Stimulated activated naive CD8-positive, alpha-beta T cell treated with anti-CD3 and anti-CD28 coated beads, Interleukin-15, Interleukin-2, amounts not matched to agents 100 ng/mL and 50 ng/mL, for 24 hours (primary cell): Measurements from ENCODE around the gene SPOCK1.
"Not testable (repeated sequence)": the region's sequence is repeated elsewhere in the genome, so short reads cannot be mapped to it uniquely, and the experiment has no call there.

Source experiments
- H3K27ac Mint-ChIP-seq: one replicate; pipeline ENCODE4 v1.8.0; 2021; ENCODE audit warnings: mild to moderate bottlenecking, mixed read lengths
- H3K27me3 Mint-ChIP-seq: one replicate; pipeline ENCODE4 v1.8.0; 2021; ENCODE audit warnings: mixed read lengths
- H3K36me3 Mint-ChIP-seq: one replicate; pipeline ENCODE4 v1.8.0; 2021; ENCODE audit warnings: low read depth, mixed read lengths
- H3K4me1 Mint-ChIP-seq: one replicate; pipeline ENCODE4 v1.8.0; 2021; ENCODE audit warnings: low read depth, mixed read lengths
- H3K4me3 Mint-ChIP-seq: one replicate; pipeline ENCODE4 v1.8.0; 2021; ENCODE audit warnings: mild to moderate bottlenecking, mixed read lengths
- H3K9me3 Mint-ChIP-seq: one replicate; pipeline ENCODE4 v1.8.0; 2021; ENCODE audit warnings: mixed read lengths

Gene SPOCK1

GRCh38 chr5:137234973-137235943, 263.9 kb downstream of the SPOCK1 start:
- Mint-ChIP-seq H3K9me3 (no peaks in the 10 kb centered on the region), H3K27me3 (no peaks in the 10 kb centered on the region), H3K36me3 (no peaks in the 10 kb centered on the region), H3K27ac (no peak overlapping the region), H3K4me3 (no peak overlapping the region), H3K4me1 (no peaks in the 10 kb centered on the region)

- H3K27ac Mint-ChIP-seq, result no peak overlapping the region
- no peaks in the 10 kb centered on the region for H3K4me1 Mint-ChIP-seq
- H3K27me3 Mint-ChIP-seq, result no peaks in the 10 kb centered on the region
- no peaks in the 10 kb centered on the region for H3K36me3 Mint-ChIP-seq
- no peak overlapping the region for H3K4me3 Mint-ChIP-seq
- H3K9me3 Mint-ChIP-seq, result no peaks in the 10 kb centered on the region
Observed at GRCh38 chr5:137233726-137234125, 265.4 kb downstream of the SPOCK1 start.

- not testable (repeated sequence) for H3K4me1 Mint-ChIP-seq, H3K9me3 Mint-ChIP-seq, H3K4me3 Mint-ChIP-seq, H3K36me3 Mint-ChIP-seq, H3K27me3 Mint-ChIP-seq, H3K27ac Mint-ChIP-seq
Observed at GRCh38 chr5:137233304-137233703, 265.8 kb downstream of the SPOCK1 start.

- no peaks in the 10 kb centered on the region for H3K27me3 Mint-ChIP-seq
- H3K27ac Mint-ChIP-seq, result no peak overlapping the region
- H3K4me3 Mint-ChIP-seq, result no peak overlapping the region
- no peaks in the 10 kb centered on the region for H3K9me3 Mint-ChIP-seq
- H3K36me3 Mint-ChIP-seq, result no peaks in the 10 kb centered on the region
- H3K4me1 Mint-ChIP-seq, result no peaks in the 10 kb centered on the region
Observed at GRCh38 chr5:137231540-137231939, 267.6 kb downstream of the SPOCK1 start.

- Mint-ChIP-seq H3K4me3 (no peak overlapping the region), H3K9me3 (no peaks in the 10 kb centered on the region), H3K27ac (no peak overlapping the region), H3K36me3 (no peaks in the 10 kb centered on the region), H3K27me3 (no peaks in the 10 kb centered on the region), H3K4me1 (no peaks in the 10 kb centered on the region)
Observed at GRCh38 chr5:137228816-137229215, 270.3 kb downstream of the SPOCK1 start.

- H3K4me3 Mint-ChIP-seq, result no peak overlapping the region
- H3K4me1 Mint-ChIP-seq, result no peaks in the 10 kb centered on the region
Observed at GRCh38 chr5:137226081-137226480, 273.0 kb downstream of the SPOCK1 start.

GRCh38 chr5:137223324-137224295, 275.5 kb downstream of the SPOCK1 start:
- H3K27me3 Mint-ChIP-seq, result no peaks in the 10 kb centered on the region
- no peaks in the 10 kb centered on the region for H3K9me3 Mint-ChIP-seq
- H3K4me3 Mint-ChIP-seq, result no peak overlapping the region
- H3K4me1 Mint-ChIP-seq, result no peaks in the 10 kb centered on the region
- H3K27ac Mint-ChIP-seq, result no peak overlapping the region
- no peaks in the 10 kb centered on the region for H3K36me3 Mint-ChIP-seq

More at GRCh38 chr5:137226081-137226480, 273.0 kb downstream of the SPOCK1 start:
- H3K27me3 Mint-ChIP-seq, result no peaks in the 10 kb centered on the region
- no peak overlapping the region for H3K27ac Mint-ChIP-seq
- no peaks in the 10 kb centered on the region for H3K36me3 Mint-ChIP-seq
- no peaks in the 10 kb centered on the region for H3K9me3 Mint-ChIP-seq

- Mint-ChIP-seq H3K27ac (no peak overlapping the region), H3K36me3 (no peaks in the 10 kb centered on the region), H3K4me1 (no peaks in the 10 kb centered on the region), H3K27me3 (no peaks in the 10 kb centered on the region), H3K4me3 (no peak overlapping the region), H3K9me3 (no peaks in the 10 kb centered on the region)
Observed at GRCh38 chr5:137221943-137222342, 277.2 kb downstream of the SPOCK1 start.

- no peaks in the 10 kb centered on the region for H3K4me1 Mint-ChIP-seq
- H3K36me3 Mint-ChIP-seq, result no peaks in the 10 kb centered on the region
- peaks cover 4% of the 10 kb centered on the region for H3K27me3 Mint-ChIP-seq
- no peak overlapping the region for H3K4me3 Mint-ChIP-seq
- no peaks in the 10 kb centered on the region for H3K9me3 Mint-ChIP-seq
- no peak overlapping the region for H3K27ac Mint-ChIP-seq
Observed at GRCh38 chr5:137220523-137220927, 278.6 kb downstream of the SPOCK1 start.

- peaks cover 4% of the 10 kb centered on the region for H3K27me3 Mint-ChIP-seq
- no peaks in the 10 kb centered on the region for H3K4me1 Mint-ChIP-seq
- H3K4me3 Mint-ChIP-seq, result no peak overlapping the region
Observed at GRCh38 chr5:137218896-137219295, 280.2 kb downstream of the SPOCK1 start.

GRCh38 chr5:137218471-137218870, 280.7 kb downstream of the SPOCK1 start:
- H3K4me3 Mint-ChIP-seq, result no peak overlapping the region
- no peaks in the 10 kb centered on the region for H3K4me1 Mint-ChIP-seq
- no peak overlapping the region for H3K27ac Mint-ChIP-seq
- peaks cover 7% of the 10 kb centered on the region for H3K27me3 Mint-ChIP-seq
- H3K36me3 Mint-ChIP-seq, result no peaks in the 10 kb centered on the region
- H3K9me3 Mint-ChIP-seq, result no peaks in the 10 kb centered on the region

More at GRCh38 chr5:137218896-137219295, 280.2 kb downstream of the SPOCK1 start:
- H3K36me3 Mint-ChIP-seq, result no peaks in the 10 kb centered on the region
- H3K9me3 Mint-ChIP-seq, result no peaks in the 10 kb centered on the region
- no peak overlapping the region for H3K27ac Mint-ChIP-seq

GRCh38 chr5:137217599-137218200, 281.4 kb downstream of the SPOCK1 start:
- Mint-ChIP-seq H3K36me3 (no peaks in the 10 kb centered on the region), H3K4me3 (no peak overlapping the region)

GRCh38 chr5:137216976-137217598, 282.0 kb downstream of the SPOCK1 start:
- no peak overlapping the region for H3K4me3 Mint-ChIP-seq
- H3K9me3 Mint-ChIP-seq, result no peaks in the 10 kb centered on the region
- H3K36me3 Mint-ChIP-seq, result no peaks in the 10 kb centered on the region
- peaks cover 7% of the 10 kb centered on the region for H3K27me3 Mint-ChIP-seq
- no peak overlapping the region for H3K27ac Mint-ChIP-seq
- no peaks in the 10 kb centered on the region for H3K4me1 Mint-ChIP-seq

More at GRCh38 chr5:137217599-137218200, 281.4 kb downstream of the SPOCK1 start:
- Mint-ChIP-seq H3K9me3 (no peaks in the 10 kb centered on the region), H3K27me3 (peaks cover 7% of the 10 kb centered on the region), H3K4me1 (no peaks in the 10 kb centered on the region), H3K27ac (no peak overlapping the region)

- Mint-ChIP-seq H3K27me3 (peaks cover 7% of the 10 kb centered on the region), H3K9me3 (no peaks in the 10 kb centered on the region), H3K36me3 (no peaks in the 10 kb centered on the region), H3K27ac (no peak overlapping the region), H3K4me1 (no peaks in the 10 kb centered on the region), H3K4me3 (no peak overlapping the region)
Observed at GRCh38 chr5:137215780-137216179, 283.3 kb downstream of the SPOCK1 start.
